Measurements from ENCODE around the gene SLC2A13.

DNA sequence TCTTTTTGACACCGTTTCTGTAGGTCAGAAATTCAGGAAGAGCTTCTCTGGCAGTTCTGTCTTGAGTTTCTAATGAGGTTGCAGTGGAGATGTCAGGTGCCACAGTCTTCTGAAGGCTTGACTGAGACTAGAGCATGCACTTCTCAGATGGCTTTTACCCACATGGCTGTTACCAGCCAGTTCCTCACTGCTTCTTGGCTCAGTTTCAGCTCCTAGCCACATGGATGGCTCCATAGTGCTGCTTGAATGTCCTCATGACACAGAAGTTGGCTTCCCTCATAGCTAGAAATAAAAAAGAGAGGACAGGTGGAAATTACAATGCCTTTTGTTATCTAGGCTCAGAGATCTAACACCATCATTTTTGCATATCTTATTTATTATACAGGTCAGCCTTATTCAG lies 38.1 kb upstream of the SLC2A13 start:
- TF ChIP-seq, protein P1, sequence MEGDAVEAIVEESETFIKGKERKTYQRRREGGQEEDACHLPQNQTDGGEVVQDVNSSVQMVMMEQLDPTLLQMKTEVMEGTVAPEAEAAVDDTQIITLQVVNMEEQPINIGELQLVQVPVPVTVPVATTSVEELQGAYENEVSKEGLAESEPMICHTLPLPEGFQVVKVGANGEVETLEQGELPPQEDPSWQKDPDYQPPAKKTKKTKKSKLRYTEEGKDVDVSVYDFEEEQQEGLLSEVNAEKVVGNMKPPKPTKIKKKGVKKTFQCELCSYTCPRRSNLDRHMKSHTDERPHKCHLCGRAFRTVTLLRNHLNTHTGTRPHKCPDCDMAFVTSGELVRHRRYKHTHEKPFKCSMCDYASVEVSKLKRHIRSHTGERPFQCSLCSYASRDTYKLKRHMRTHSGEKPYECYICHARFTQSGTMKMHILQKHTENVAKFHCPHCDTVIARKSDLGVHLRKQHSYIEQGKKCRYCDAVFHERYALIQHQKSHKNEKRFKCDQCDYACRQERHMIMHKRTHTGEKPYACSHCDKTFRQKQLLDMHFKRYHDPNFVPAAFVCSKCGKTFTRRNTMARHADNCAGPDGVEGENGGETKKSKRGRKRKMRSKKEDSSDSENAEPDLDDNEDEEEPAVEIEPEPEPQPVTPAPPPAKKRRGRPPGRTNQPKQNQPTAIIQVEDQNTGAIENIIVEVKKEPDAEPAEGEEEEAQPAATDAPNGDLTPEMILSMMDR (IDR thresholded peaks at IDR 0.05), result no peak
- TF ChIP-seq POLR2A (IDR thresholded peaks at IDR 0.05), result no peak
